Stomach (tissue), 9 donors: Measurements from ENCODE around the gene AUTS2. TPM values are rescaled to one million over a fixed set of nuclear protein-coding genes. Genes with fewer than 3 reads are reported as not detected.

Experiments used
- DNase-seq, 2 donors: peaks; one replicate each; pipeline versions ENCODE4 v3.0.0 to v3.0.0-alpha.2; 2013 to 2019
- H3K27ac ChIP-seq, 5 donors: fragments of 200-600 bp in 4 of 5; sonication (generic) in 4 of 5; one replicate each; pipeline ENCODE4 v1.5.1; 2013 to 2019; ENCODE audit warnings: mild to moderate bottlenecking in 1 of 5, moderate library complexity in 1 of 5
- H3K27me3 ChIP-seq, 3 donors: fragments of 200-600 bp; sonication (generic); one replicate each; pipeline ENCODE4 v1.5.1; 2017 to 2019; ENCODE audit warnings: mixed run types in 1 of 3
- H3K36me3 ChIP-seq, 4 donors: fragments of 200-600 bp; sonication (generic); 1 replicate in 3 of 4; 2 replicates in 1 of 4; pipeline ENCODE4 v1.5.1; 2016 to 2019
- H3K4me1 ChIP-seq, 4 donors: fragments of 200-600 bp; sonication (generic); one replicate each; pipeline ENCODE4 v1.5.1; 2016 to 2019
- H3K4me3 ChIP-seq, 4 donors: fragments of 200-600 bp; sonication (generic) in 3 of 4; one replicate each; pipeline ENCODE4 v1.5.1; 2016 to 2019; ENCODE audit warnings: mild to moderate bottlenecking in 1 of 4
- H3K9me3 ChIP-seq, 4 donors: fragments of 200-600 bp; sonication (generic); one replicate each; pipeline ENCODE4 v1.5.1; 2016 to 2019
- EP300 ChIP-seq: sonication (generic); formaldehyde crosslinking; IDR thresholded peaks from one replicate; pipeline ENCODE4 v1.6.1; 2017; ENCODE audit warnings: antibody characterized with exemption
- POLR2A ChIP-seq, 4 donors: fragments of 450-650 bp; IDR thresholded peaks; one replicate each; pipeline ENCODE4 v1.6.1; 2016; ENCODE audit warnings: antibody characterized with exemption in 4 of 4, control low read depth in 2 of 4, mild to moderate bottlenecking in 1 of 4, moderate library complexity in 1 of 4
- POLR2AphosphoS5 ChIP-seq, 3 donors: sonication (generic); formaldehyde crosslinking; IDR thresholded peaks; one replicate each; pipeline ENCODE4 v1.6.1; 2016; ENCODE audit warnings: antibody characterized with exemption in 3 of 3
- WGBS, 5 donors: extraction: QIAGEN DNeasy Blood & Tissue Kit in 3 of 5; methylation state at CpG; one replicate each; pipeline versions ENCODE4 v1.1.5 to v1.1.7; 2013 to 2018; 5-methylcytosine and 5-hydroxymethylcytosine counted together
- intact Hi-C: fragments of 100-400 bp; cut with DNase I; formaldehyde crosslinking; loops from one replicate; pipeline ENCODE4 v1.15.1; 2023; ENCODE audit warnings: low total_unique reads
- polyA plus RNA-seq, 3 donors: library from polyadenylated mRNA; stranded (reverse); fragments of 200-250 nt; gene quantifications; one replicate each; pipeline ENCODE4 v1.2.3, GENCODE V29; 2013
- total RNA-seq, 5 donors: library from RNA; depleted of rRNA; stranded (reverse); fragments of >200 nt; gene quantifications; one replicate each; pipeline versions ENCODE4 v1.1.0 to v1.2.3, GENCODE V29; 2014 to 2016
- TF ChIP-seq, protein P1 (sequence below), 7 experiments: fragments of 450-650 bp in 4 of 7; fragments of 200-600 bp in 3 of 7; sonication (generic) in 3 of 7; IDR thresholded peaks; one replicate each; pipeline ENCODE4 v1.5.1; 2016 to 2019; ENCODE audit warnings: antibody characterized with exemption in 7 of 7, control low read depth in 2 of 7, mild to moderate bottlenecking in 1 of 7
- donor health status: healthy with polysubstance abuse.
- donor health status: Bipolar disorder and iron deficiency.
- donor health status: healthy.

AUTS2 gene
- total and polyA plus RNA-seq, 8 donors = 3.8 to 90.3 (median 38.1) TPM

DNA sequence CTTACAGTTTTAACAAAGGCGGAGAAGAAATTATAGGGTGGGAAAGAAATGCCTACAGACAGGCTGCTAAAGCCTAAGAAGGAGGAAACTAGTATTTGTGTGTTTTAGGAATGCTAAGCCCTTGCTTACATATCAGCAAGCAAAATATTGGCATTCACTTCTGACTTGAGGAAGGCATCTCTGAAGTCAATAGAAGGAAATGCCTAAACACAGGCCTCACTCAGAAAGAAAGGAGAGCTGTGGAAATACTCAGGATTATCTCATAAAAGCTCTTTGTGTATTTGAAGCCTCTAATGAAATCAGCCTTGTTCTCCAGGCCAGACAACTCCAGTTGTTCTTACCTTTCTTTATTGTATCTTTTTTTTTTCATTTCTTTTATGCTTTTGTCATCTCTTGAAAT, 158.0 kb downstream of the AUTS2 start:
- intact Hi-C loops = no loop called here
- no peaks in the 10 kb centered on the region for H3K27me3 ChIP-seq
- no peaks in the 10 kb centered on the region for H3K36me3 ChIP-seq
- H3K4me1 ChIP-seq = peaks cover 0 to 18% (median 7%) of the 10 kb centered on the region in 4 donors
- 79 to 90% (median 82%) methylated on average over 1 of the region's 1 CpG for WGBS, 5 donors
- no peak for DNase-seq
- TF ChIP-seq, protein P1, sequence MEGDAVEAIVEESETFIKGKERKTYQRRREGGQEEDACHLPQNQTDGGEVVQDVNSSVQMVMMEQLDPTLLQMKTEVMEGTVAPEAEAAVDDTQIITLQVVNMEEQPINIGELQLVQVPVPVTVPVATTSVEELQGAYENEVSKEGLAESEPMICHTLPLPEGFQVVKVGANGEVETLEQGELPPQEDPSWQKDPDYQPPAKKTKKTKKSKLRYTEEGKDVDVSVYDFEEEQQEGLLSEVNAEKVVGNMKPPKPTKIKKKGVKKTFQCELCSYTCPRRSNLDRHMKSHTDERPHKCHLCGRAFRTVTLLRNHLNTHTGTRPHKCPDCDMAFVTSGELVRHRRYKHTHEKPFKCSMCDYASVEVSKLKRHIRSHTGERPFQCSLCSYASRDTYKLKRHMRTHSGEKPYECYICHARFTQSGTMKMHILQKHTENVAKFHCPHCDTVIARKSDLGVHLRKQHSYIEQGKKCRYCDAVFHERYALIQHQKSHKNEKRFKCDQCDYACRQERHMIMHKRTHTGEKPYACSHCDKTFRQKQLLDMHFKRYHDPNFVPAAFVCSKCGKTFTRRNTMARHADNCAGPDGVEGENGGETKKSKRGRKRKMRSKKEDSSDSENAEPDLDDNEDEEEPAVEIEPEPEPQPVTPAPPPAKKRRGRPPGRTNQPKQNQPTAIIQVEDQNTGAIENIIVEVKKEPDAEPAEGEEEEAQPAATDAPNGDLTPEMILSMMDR (IDR thresholded peaks at IDR 0.05) = no peak
- TF ChIP-seq POLR2AphosphoS5 (IDR thresholded peaks at IDR 0.05) (no peak), POLR2A (IDR thresholded peaks at IDR 0.05) (no peak), EP300 (no peak)
- no peak overlapping the region for H3K4me3 ChIP-seq
- H3K27ac ChIP-seq = no peak overlapping the region
- no peaks in the 10 kb centered on the region for H3K9me3 ChIP-seq

DNA sequence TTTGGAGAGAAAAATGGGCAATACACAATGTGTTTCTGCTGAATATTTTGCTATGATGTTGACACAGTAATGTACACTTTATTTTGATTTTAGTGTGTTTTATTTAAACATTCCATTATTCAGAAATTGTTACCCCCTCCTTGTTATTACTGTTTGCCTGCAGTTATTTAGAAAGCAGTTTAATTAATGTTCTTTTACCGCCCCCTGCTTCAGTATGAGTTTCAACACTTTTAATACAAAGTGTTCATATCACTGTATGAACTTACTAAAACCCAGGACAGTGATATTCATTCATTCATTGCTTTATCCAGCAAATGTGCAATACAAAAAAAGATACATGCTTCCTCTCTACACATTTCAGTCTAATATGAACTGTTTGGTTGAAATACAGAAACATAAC, 159.3 kb downstream of the AUTS2 start:
- TF ChIP-seq, protein P1 (IDR thresholded peaks at IDR 0.05) = no peak
- TF ChIP-seq EP300 (no peak), POLR2A (IDR thresholded peaks at IDR 0.05) (no peak), POLR2AphosphoS5 (IDR thresholded peaks at IDR 0.05) (no peak)
- Histone ChIP-seq H3K9me3 (no peaks in the 10 kb centered on the region), H3K4me1 (peaks cover 0 to 18% (median 7%) of the 10 kb centered on the region in 4 donors), H3K4me3 (no peak overlapping the region), H3K27me3 (no peaks in the 10 kb centered on the region), H3K27ac (no peak overlapping the region), H3K36me3 (no peaks in the 10 kb centered on the region)
- intact Hi-C loops = no loop called here
- 35 to 58% (median 50%) methylated on average over 1 of the region's 1 CpG for WGBS, 5 donors
- no peak for DNase-seq

DNA sequence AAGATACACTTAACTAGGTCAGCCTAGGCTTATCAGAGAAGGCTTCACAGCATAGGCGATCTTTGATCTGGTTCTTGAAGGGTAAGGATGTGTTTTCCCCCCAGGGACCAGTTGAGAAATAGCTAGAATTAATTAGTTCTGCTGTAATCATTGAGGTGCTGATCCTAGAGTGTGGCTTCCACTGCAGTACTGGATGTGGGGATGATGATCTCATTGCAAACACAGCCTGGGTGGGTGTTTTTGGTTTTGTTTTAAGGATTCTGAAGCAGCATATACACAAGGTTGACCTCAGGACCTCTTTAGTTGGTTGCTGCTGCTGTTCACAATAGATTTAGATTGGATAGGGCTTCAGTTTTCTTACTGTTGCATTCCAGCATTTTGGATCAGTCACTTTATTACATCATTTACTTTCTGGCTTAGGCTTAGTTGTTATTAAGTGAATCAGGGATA, 159.7 kb downstream of the AUTS2 start:
- intact Hi-C loops = no loop called here
- Histone ChIP-seq H3K36me3 (no peaks in the 10 kb centered on the region), H3K9me3 (no peaks in the 10 kb centered on the region), H3K4me3 (no peak overlapping the region), H3K4me1 (peaks cover 0 to 18% (median 7%) of the 10 kb centered on the region in 4 donors), H3K27ac (no peak overlapping the region), H3K27me3 (no peaks in the 10 kb centered on the region)
- DNase-seq = peak in 1 of 2 donors; percentile 43
- WGBS, 5 donors = 17 to 38% (median 29%) methylated on average over 1 of the region's 1 CpG
- TF ChIP-seq, protein P1 (IDR thresholded peaks at IDR 0.05) = no peak
- TF ChIP-seq EP300 = no peak
- TF ChIP-seq POLR2AphosphoS5 (IDR thresholded peaks at IDR 0.05) = no peak

DNA sequence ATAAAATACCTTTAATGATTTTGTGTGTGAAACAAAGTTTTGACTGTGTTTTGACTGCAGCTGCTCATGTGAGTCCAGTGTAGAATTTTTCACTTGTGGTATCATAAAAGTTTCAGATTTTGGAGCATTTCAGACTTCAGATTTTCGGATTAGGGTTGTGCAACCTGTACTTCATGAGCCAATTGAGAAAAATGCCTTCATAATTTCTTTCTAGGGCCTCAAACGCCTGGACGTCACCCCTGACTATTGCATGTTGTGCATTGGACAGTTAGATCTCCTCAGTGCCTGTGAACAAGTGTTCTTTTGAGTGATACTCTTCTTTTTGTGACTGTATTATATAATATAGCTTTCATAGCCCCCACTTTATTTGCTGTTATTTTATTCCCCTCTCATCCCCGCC, 161.1 kb downstream of the AUTS2 start:
- WGBS, 5 donors = 67 to 90% (median 81%) methylated on average over 4 of the region's 4 CpGs
- no peak for DNase-seq
- Histone ChIP-seq H3K9me3 (no peaks in the 10 kb centered on the region), H3K36me3 (no peaks in the 10 kb centered on the region), H3K4me3 (no peak overlapping the region), H3K27me3 (no peaks in the 10 kb centered on the region), H3K4me1 (peaks cover 0 to 18% (median 7%) of the 10 kb centered on the region in 4 donors), H3K27ac (no peak overlapping the region)
- TF ChIP-seq POLR2A (IDR thresholded peaks at IDR 0.05) (no peak), POLR2AphosphoS5 (IDR thresholded peaks at IDR 0.05) (no peak), EP300 (no peak)
- TF ChIP-seq, protein P1 (IDR thresholded peaks at IDR 0.05) = no peak
- intact Hi-C loops = no loop called here
